ENCODE data around the gene CST4. TPM values are rescaled to one million over a fixed set of nuclear protein-coding genes. Genes with fewer than 3 reads are reported as not detected.

The CST4 gene
- total RNA-seq, 4 donors from 2014 or later: not detected

GRCh38 chr20:23658336-23658735 lies 30.5 kb downstream of the CST4 start:
- no peak for DNase-seq
- no peak overlapping the region for H3K27ac ChIP-seq
- no peaks in the 10 kb centered on the region for H3K36me3 ChIP-seq
- TF ChIP-seq CTCF (IDR thresholded peaks at IDR 0.05): no peak
- no peak for TF ChIP-seq POLR2A (IDR thresholded peaks at IDR 0.05)
- intact Hi-C loops (cut with DNase I): no loop called here
- H3K4me3 ChIP-seq: no peak overlapping the region
- 54 to 61% methylated on average over 2 of the region's 2 CpGs for WGBS, 2 donors
- no peaks in the 10 kb centered on the region for H3K9me3 ChIP-seq
- H3K27me3 ChIP-seq: no peaks in the 10 kb centered on the region
- H3K4me1 ChIP-seq: peaks cover 19 to 49% (median 22%) of the 10 kb centered on the region in 3 donors

GRCh38 chr20:23657202-23657601 lies 31.6 kb downstream of the CST4 start:
- peaks cover 27 to 61% (median 27%) of the 10 kb centered on the region in 3 donors for H3K4me1 ChIP-seq

GRCh38 chr20:23656372-23656771 lies 32.5 kb downstream of the CST4 start:
- no peak for DNase-seq
- peak overlapping the region; percentile 11 to 75 (median 72) for H3K27ac ChIP-seq
- WGBS, 2 donors: 67 to 82% methylated on average over 6 to 7 of the region's 10 CpGs
- intact Hi-C loops (cut with DNase I): no loop called here
- H3K9me3 ChIP-seq: no peaks in the 10 kb centered on the region
- peaks cover 27 to 61% (median 27%) of the 10 kb centered on the region in 3 donors for H3K4me1 ChIP-seq
- no peaks in the 10 kb centered on the region for H3K36me3 ChIP-seq
- TF ChIP-seq CTCF (IDR thresholded peaks at IDR 0.05): no peak
- TF ChIP-seq POLR2A (IDR thresholded peaks at IDR 0.05): no peak
- no peaks in the 10 kb centered on the region for H3K27me3 ChIP-seq
- H3K4me3 ChIP-seq: peak overlapping the region in 1 of 4 donors; percentile 17

More at GRCh38 chr20:23657202-23657601, 31.6 kb downstream of the CST4 start:
- H3K9me3 ChIP-seq: no peaks in the 10 kb centered on the region
- WGBS, 2 donors: 75 to 93% methylated on average over 7 to 8 of the region's 8 CpGs
- no peak overlapping the region for H3K27ac ChIP-seq
- intact Hi-C loops (cut with DNase I): no loop called here
- H3K36me3 ChIP-seq: no peaks in the 10 kb centered on the region
- H3K27me3 ChIP-seq: no peaks in the 10 kb centered on the region
- no peak overlapping the region for H3K4me3 ChIP-seq
- no peak for TF ChIP-seq CTCF (IDR thresholded peaks at IDR 0.05)
- TF ChIP-seq POLR2A (IDR thresholded peaks at IDR 0.05): no peak
- no peak for DNase-seq

- WGBS, 2 donors: 58 to 78% methylated on average over 7 to 10 of the region's 23 CpGs
- H3K9me3 ChIP-seq: no peaks in the 10 kb centered on the region
These were observed 33.2 kb downstream of the CST4 start for GRCh38 chr20:23655491-23656211.

More at GRCh38 chr20:23655491-23656211, 33.2 kb downstream of the CST4 start:
- TF ChIP-seq CTCF (IDR thresholded peaks at IDR 0.05) (no peak), POLR2A (IDR thresholded peaks at IDR 0.05) (no peak)
- DNase-seq: no peak
- Histone ChIP-seq H3K4me3 (peak overlapping the region in 2 of 4 donors; percentile 2 to 17), H3K27me3 (no peaks in the 10 kb centered on the region), H3K4me1 (peaks cover 27 to 59% (median 27%) of the 10 kb centered on the region in 3 donors), H3K27ac (peak overlapping the region; percentile 11 to 75 (median 72)), H3K36me3 (no peaks in the 10 kb centered on the region)
- intact Hi-C loops (cut with DNase I): no loop called here

Measured in esophagus squamous epithelium (tissue), 5 donors.